ENCODE results near the gene CATSPERZ. TPM values are rescaled to one million over a fixed set of nuclear protein-coding genes. Genes with fewer than 3 reads are reported as not detected.

CATSPERZ gene
- total and polyA plus RNA-seq, 2 of the 8 experiments (the other 6 are each of a cell fraction or from before 2014, with no cell fraction given), result 0.77 TPM; not detected in 1

GRCh38 chr11:64291752-64292459 lies 8.3 kb upstream of the CATSPERZ start (continued):
- TF ChIP-seq CHD7 (IDR thresholded peaks at IDR 0.05; ENCODE audit: insufficient replicate concordance, low read length) (no peak), CBX8 (IDR thresholded peaks at IDR 0.05; ENCODE audit: borderline replicate concordance, low read depth, low read length) (no peak), USF2 (IDR thresholded peaks at IDR 0.05; ENCODE audit: low read length) (no peak), TBP (IDR thresholded peaks at IDR 0.05; ENCODE audit: low read depth, low read length) (no peak), SIX5 (IDR thresholded peaks at IDR 0.05; ENCODE audit: low read depth, low read length) (no peak), SRF (IDR thresholded peaks at IDR 0.05; ENCODE audit: low read depth, low read length) (no peak), EP300 (IDR thresholded peaks at IDR 0.05; ENCODE audit: borderline replicate concordance in 1 of 2, low read depth in 2 of 2, low read length in 2 of 2) (no peak), YY1 (IDR thresholded peaks at IDR 0.05; ENCODE audit: low read depth, low read length) (no peak), ZNF274 (IDR thresholded peaks at IDR 0.05; ENCODE audit: borderline replicate concordance, extremely low read depth, low read length) (no peak)
